ENCODE data around the gene SRC.

SRC gene

GRCh38 chr20:37309936-37310590 lies 35.9 kb upstream of the SRC start:
- no peak for FAIRE-seq
- TF ChIP-seq, protein P1, sequence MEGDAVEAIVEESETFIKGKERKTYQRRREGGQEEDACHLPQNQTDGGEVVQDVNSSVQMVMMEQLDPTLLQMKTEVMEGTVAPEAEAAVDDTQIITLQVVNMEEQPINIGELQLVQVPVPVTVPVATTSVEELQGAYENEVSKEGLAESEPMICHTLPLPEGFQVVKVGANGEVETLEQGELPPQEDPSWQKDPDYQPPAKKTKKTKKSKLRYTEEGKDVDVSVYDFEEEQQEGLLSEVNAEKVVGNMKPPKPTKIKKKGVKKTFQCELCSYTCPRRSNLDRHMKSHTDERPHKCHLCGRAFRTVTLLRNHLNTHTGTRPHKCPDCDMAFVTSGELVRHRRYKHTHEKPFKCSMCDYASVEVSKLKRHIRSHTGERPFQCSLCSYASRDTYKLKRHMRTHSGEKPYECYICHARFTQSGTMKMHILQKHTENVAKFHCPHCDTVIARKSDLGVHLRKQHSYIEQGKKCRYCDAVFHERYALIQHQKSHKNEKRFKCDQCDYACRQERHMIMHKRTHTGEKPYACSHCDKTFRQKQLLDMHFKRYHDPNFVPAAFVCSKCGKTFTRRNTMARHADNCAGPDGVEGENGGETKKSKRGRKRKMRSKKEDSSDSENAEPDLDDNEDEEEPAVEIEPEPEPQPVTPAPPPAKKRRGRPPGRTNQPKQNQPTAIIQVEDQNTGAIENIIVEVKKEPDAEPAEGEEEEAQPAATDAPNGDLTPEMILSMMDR (IDR thresholded peaks at IDR 0.05; ENCODE audit: insufficient read depth, missing control alignments) = no peak
- DNase-seq (ENCODE audit: insufficient read length, low spot score) = no peak

- DNase-seq (ENCODE audit: insufficient read length, low spot score) = no peak
- no peak for FAIRE-seq
Measured at GRCh38 chr20:37310951-37311350, 35.0 kb upstream of the SRC start.

DNA sequence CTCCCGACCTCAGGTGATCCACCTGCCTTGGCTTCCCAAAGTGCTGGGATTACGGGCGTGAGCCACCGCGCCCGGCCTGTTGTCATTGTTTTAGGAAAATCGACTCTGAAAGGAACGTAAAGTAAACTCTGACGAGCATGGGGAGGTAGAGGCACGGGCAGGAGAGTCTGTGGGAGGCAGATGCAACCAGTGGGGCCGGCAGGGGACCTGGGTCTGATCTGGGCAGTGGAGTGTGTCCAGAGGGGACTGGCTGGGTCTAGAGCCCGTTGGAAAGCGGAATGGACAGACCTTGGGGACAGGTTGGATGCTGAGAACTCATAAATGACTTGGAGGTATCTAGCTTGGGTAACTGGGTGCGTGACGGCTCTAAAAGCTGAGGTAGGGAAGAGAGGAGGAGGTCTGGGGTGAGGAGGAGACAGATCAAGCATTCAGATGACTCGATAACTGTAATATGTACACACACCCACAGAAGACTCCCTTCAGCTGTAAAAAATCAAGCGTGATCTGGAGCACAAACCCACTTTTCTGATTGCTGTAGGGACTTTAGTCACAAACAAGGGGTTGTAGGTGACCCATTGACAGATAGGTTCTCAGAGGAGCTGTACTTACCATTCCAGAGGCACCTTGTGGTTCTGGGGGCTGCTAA lies 34.1 kb upstream of the SRC start:
- DNase-seq (ENCODE audit: insufficient read length, low spot score) (no peak), FAIRE-seq (no peak)
- TF ChIP-seq, protein P1 (IDR thresholded peaks at IDR 0.05; ENCODE audit: insufficient read depth, missing control alignments) = no peak

More at GRCh38 chr20:37310951-37311350, 35.0 kb upstream of the SRC start:
- TF ChIP-seq, protein P1 (IDR thresholded peaks at IDR 0.05; ENCODE audit: insufficient read depth, missing control alignments) = no peak

DNA sequence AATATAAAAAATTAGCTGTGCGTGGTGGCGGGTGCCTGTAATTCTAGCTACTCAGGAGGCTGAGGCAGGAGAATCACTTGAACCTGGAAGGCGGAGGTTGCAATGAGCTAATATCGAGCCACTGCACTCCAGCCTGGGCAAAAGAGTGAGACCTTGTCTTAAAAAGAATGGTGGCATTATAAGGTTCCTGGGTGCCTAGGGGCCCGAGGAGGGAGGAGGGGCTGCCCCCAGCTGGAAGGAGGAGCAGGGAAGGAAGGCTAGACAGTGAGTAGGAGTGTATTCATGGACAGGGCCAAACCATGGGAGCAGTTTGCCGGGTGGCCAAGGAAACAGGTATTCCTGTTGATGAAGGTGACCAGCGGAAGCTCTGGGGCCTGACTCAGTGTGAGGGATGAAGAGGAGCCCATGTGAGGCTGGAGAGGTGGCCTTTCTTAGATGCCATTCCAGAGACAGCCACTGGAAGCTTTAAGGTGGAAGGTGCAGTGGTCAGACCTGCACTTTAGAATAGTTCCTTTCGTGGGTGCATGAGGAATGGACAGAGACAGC lies 32.3 kb upstream of the SRC start:
- TF ChIP-seq, protein P1 (IDR thresholded peaks at IDR 0.05; ENCODE audit: insufficient read depth, missing control alignments) = no peak
- DNase-seq (ENCODE audit: insufficient read length, low spot score) (no peak), FAIRE-seq (no peak)

DNA sequence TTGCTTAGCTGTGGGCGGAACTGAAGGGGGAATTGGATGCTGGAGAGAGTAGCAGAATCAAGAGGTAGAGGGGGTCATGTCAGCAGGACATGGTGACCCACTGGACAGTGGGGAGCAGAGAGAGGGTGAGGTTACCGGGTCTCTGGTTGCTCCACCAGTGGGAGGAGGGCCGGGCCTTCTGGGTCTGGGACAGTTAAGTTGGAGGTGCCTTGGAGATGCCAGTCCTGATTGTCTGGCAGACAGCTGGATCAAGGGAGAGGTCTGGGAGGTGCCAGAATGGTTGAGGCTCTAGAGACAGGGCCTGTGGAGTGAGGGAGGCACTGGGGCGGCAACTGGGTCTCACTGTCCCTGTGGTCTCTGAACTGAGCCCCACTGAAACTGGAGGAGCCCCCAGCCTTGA lies 31.8 kb upstream of the SRC start:
- no peak for DNase-seq (ENCODE audit: insufficient read length, low spot score)
- FAIRE-seq = no peak
- TF ChIP-seq, protein P1 (IDR thresholded peaks at IDR 0.05; ENCODE audit: insufficient read depth, missing control alignments) = no peak

GRCh38 chr20:37314617-37315016 lies 31.3 kb upstream of the SRC start:
- TF ChIP-seq, protein P1 (IDR thresholded peaks at IDR 0.05; ENCODE audit: insufficient read depth, missing control alignments) = no peak
- DNase-seq (ENCODE audit: insufficient read length, low spot score) (no peak), FAIRE-seq (no peak)

- no peak for FAIRE-seq
- DNase-seq (ENCODE audit: insufficient read length, low spot score) = no peak
- TF ChIP-seq, protein P1 (IDR thresholded peaks at IDR 0.05; ENCODE audit: insufficient read depth, missing control alignments) = no peak
Measured at GRCh38 chr20:37315021-37315451, 30.9 kb upstream of the SRC start.
